Stimulated activated naive CD8-positive, alpha-beta T cell treated with anti-CD3 and anti-CD28 coated beads, Interleukin-15, amount 100 ng/mL, for 72 hours (primary cell): Measurements from ENCODE around the gene PROX1.

ENCODE experiments used
- ATAC-seq: fragments of 150-1000 bp; cut with Tn5 transposase; 2 replicates; pipeline ENCODE4 v1.10.0; 2021; ENCODE audit warnings: mild to moderate bottlenecking, moderate library complexity
- DNase-seq, 2 donors: peaks; one replicate each; pipeline ENCODE4 v3.0.0; 2021 to 2022
- H3K27ac Mint-ChIP-seq, 2 donors: one replicate each; pipeline ENCODE4 v1.8.0; 2022; ENCODE audit warnings: mild to moderate bottlenecking in 2 of 2, mixed read lengths in 2 of 2, moderate library complexity in 2 of 2
- H3K27me3 Mint-ChIP-seq: one replicate; pipeline ENCODE4 v1.8.0; 2022; ENCODE audit warnings: mixed read lengths
- H3K4me1 Mint-ChIP-seq: one replicate; pipeline ENCODE4 v1.8.0; 2022; ENCODE audit warnings: mild to moderate bottlenecking, mixed read lengths
- H3K4me3 Mint-ChIP-seq, 2 donors: one replicate each; pipeline ENCODE4 v1.8.0; 2022; ENCODE audit warnings: mild to moderate bottlenecking in 2 of 2, mixed read lengths in 2 of 2, moderate library complexity in 1 of 2
- H3K9me3 Mint-ChIP-seq, 2 donors: one replicate each; pipeline ENCODE4 v1.8.0; 2022; ENCODE audit warnings: mixed read lengths in 2 of 2

Gene PROX1

DNA sequence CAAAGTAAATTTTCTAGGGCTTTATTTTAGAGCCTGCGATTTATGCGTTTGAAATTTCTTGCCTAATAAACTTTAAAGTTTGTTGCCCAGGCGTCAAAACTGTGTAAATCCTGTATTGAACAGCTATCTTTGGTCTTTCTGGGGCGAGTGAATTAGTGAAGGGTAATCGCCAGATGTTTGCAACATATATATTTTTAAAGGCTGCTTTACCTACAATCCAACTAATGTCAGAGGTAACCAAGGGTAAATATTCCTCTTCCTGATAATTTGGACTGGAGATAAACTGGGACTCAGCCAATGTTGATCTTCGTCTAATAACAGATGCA is 885 bp upstream of the PROX1 start:
- H3K4me1 Mint-ChIP-seq, result peaks cover 43% of the 10 kb centered on the region
- H3K27me3 Mint-ChIP-seq, result peaks cover 100% of the 10 kb centered on the region
- no peaks in the 10 kb centered on the region for H3K9me3 Mint-ChIP-seq
- ATAC-seq (no peak), DNase-seq (no peak)
- H3K27ac Mint-ChIP-seq, result no peak overlapping the region
- H3K4me3 Mint-ChIP-seq, result peak overlapping the region; percentile 87 to 90

DNA sequence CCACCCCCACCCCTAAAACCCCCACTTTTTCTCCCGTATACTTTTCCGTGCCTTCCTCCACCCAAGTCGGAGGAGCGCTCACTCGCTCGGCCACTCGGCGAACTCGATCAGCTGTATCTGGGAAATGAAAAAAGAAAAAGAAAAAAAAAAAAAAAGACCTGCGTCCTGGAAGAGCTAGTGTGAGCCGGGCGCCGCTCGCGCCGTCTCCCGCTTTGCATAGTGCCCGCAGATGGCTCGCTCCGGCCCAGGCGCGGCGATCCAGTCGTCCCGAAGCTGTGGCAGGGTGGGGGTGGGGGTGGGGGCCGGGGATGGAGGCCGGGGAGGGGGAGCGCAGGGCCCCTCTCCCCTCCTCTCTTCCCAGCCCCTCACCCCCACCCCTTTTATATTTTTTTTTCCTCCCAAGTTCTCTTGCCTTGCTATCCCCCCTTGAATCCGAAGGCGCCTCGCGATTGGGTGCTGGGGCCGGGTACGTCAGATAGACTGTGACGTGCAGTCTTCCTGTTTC is 299 bp upstream of the PROX1 start:
- Mint-ChIP-seq H3K27ac (peak overlapping the region; percentile 73 to 87), H3K9me3 (no peaks in the 10 kb centered on the region), H3K27me3 (peaks cover 97% of the 10 kb centered on the region), H3K4me1 (peaks cover 43% of the 10 kb centered on the region), H3K4me3 (peak overlapping the region; percentile 87 to 90)
- DNase-seq (no peak), ATAC-seq (peak; percentile 17)

DNA sequence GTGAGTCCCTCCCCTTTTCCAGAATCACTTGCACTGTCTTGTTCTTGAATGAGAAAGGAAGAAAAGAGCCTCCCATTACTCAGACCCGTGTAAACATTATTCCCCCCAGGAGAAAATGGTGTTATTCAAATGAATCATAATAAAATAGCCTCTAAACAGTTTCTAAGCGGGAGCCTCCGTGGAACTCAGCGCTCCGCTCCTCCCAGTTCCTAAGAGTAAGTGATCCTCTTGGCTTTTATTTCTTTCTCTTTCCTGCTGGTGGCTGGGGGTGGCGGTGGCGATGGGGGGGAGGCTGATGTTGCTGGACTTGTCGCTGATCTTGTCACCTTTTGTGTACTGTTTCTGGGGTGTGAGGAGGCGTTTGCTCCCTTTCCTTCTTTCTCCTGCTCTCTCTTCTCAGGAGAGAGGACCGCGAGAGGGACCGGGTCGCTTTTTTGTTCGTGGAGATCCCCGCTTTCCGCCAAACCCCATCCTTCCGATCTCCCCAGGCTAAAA is 781 bp downstream of the PROX1 start:
- H3K4me1 Mint-ChIP-seq, result peaks cover 43% of the 10 kb centered on the region
- H3K9me3 Mint-ChIP-seq, result no peaks in the 10 kb centered on the region
- DNase-seq (no peak), ATAC-seq (no peak)
- H3K27ac Mint-ChIP-seq, result peak overlapping the region; percentile 50 to 85
- H3K27me3 Mint-ChIP-seq, result peaks cover 94% of the 10 kb centered on the region
- H3K4me3 Mint-ChIP-seq, result peak overlapping the region; percentile 87 to 90

DNA sequence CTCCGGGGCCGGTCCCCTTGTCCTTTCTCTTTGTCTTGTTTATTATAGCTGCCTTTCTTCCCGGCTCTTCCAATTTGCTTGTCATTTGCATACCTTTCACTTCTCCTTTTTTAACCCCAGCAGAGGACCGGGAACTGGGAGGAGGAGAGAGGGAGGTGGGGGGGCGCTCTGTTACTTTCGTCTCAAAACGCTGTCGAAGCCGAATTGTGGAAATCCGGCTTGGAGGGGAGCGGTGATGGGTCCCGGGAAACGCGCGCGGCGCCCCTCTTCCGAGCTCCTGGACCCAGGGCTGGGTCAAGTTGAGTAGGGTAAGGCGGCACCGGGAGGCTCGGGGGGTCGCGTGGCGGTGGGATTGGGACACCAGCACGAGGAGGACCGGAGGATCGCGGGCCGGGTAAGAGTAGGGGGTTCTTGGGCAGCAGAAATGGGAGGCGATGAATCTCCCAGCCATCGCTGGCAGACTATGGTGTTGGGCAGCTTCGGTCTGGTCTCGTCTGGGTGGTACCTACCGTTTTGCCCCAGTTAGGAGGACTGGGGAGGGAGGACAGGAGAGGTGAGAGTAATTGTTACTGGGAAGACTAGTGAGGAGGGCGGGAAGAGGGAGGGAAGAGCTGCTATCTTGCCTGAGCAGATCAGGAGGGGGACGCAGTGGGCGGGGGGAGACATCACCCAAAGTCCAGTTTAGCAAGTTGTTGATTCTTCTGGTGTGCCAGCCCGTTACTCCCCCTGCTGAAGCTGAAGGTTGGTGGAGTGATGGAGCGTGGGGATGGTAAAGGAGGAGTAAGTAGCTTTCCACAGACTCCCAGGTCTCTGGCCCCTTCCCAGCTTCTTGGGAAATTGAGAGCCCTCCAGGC is 1.5 kb downstream of the PROX1 start:
- DNase-seq, result no peak
- ATAC-seq, result no peak
- Mint-ChIP-seq H3K4me3 (peak overlapping the region; percentile 87 to 90), H3K4me1 (peaks cover 43% of the 10 kb centered on the region), H3K27ac (peak overlapping the region; percentile 50 to 85), H3K9me3 (no peaks in the 10 kb centered on the region), H3K27me3 (peaks cover 94% of the 10 kb centered on the region)

DNA sequence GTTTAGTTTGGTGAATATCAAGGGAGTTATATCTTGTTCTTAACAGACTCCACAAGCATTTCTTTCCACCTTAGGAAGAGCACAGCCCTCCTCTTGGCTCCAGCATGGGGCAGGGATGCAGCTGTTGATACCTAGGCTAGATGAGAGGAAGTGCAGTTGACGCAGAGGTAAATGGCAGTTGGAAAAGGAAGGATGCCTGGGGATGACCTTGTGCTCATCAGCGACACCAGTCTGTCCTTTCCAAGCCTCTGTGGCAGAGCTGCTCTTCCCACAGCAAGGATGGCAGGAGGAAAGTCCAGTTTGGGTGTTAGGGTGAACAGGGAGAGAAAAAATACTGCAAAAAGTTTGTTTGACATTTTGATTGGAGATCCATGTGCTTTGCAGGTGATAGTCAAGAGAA is 6.2 kb downstream of the PROX1 start:
- peaks cover 64% of the 10 kb centered on the region for H3K27me3 Mint-ChIP-seq
- no peak overlapping the region for H3K4me3 Mint-ChIP-seq
- H3K9me3 Mint-ChIP-seq, result peaks cover 0 to 14% of the 10 kb centered on the region in 2 donors
- no peak for ATAC-seq
- H3K4me1 Mint-ChIP-seq, result peaks cover 9% of the 10 kb centered on the region
- H3K27ac Mint-ChIP-seq, result peak overlapping the region in 1 of 2 donors; percentile 57
- no peak for DNase-seq

DNA sequence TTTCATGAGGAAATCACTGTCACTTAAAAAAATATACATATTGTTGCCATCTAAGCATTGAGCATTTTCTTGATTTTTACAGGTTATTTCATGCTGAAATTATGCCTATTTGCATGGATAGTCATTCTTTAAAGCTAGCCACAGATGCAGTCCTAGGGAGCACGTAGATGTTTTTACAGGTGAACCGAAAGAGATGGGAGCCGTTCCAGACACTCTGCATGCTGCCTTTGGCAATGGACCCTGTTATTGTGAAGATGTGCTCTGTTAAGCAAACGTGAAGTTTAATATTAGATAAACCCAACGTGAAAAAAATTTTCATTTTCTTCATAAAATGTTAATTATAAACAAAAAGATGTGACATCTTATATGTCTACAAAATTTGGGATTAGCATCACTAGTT is 7.1 kb downstream of the PROX1 start:
- Mint-ChIP-seq H3K4me1 (no peaks in the 10 kb centered on the region), H3K27me3 (peaks cover 54% of the 10 kb centered on the region), H3K9me3 (peaks cover 0 to 14% of the 10 kb centered on the region in 2 donors), H3K4me3 (no peak overlapping the region), H3K27ac (no peak overlapping the region)
- no peak for DNase-seq
- ATAC-seq, result no peak

DNA sequence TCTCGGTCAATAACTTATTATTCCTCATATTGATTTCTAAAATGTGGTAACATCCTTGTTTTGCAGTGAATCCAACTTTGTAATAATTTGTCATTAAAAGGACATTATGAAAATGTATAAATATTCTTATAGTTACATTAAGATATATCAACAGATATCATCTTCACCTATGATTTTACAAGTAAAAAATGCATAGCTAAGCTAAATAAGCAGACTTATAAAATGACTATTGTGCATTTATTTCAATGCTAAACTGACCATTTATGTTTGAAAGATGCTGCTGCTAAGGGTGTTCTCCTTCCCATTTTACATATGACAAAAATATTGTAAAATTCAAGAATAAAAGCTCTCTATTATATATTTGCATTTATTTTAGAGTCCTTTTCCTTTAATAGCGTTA is 7.8 kb downstream of the PROX1 start:
- ATAC-seq (no peak), DNase-seq (no peak)
- Mint-ChIP-seq H3K9me3 (peaks cover 0 to 14% of the 10 kb centered on the region in 2 donors), H3K27ac (no peak overlapping the region), H3K27me3 (peaks cover 47% of the 10 kb centered on the region), H3K4me1 (no peaks in the 10 kb centered on the region), H3K4me3 (no peak overlapping the region)

DNA sequence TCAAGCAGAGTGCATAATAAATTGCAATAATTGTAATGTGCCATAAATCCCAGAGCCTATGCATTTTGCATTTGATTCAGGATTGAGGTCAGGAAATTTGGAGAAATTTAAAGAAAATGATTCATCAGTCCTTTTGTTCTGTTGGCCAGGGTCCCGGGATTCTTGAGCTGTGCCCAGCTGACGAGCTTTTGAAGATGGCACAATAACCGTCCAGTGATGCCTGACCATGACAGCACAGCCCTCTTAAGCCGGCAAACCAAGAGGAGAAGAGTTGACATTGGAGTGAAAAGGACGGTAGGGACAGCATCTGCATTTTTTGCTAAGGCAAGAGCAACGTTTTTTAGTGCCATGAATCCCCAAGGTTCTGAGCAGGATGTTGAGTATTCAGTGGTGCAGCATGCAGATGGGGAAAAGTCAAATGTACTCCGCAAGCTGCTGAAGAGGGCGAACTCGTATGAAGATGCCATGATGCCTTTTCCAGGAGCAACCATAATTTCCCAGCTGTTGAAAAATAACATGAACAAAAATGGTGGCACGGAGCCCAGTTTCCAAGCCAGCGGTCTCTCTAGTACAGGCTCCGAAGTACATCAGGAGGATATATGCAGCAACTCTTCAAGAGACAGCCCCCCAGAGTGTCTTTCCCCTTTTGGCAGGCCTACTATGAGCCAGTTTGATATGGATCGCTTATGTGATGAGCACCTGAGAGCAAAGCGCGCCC is 8.7 kb downstream of the PROX1 start:
- H3K27me3 Mint-ChIP-seq, result peaks cover 38% of the 10 kb centered on the region
- no peak overlapping the region for H3K27ac Mint-ChIP-seq
- H3K4me3 Mint-ChIP-seq, result no peak overlapping the region
- no peak for DNase-seq
- H3K9me3 Mint-ChIP-seq, result peaks cover 0 to 14% of the 10 kb centered on the region in 2 donors
- H3K4me1 Mint-ChIP-seq, result no peaks in the 10 kb centered on the region
- ATAC-seq, result no peak

DNA sequence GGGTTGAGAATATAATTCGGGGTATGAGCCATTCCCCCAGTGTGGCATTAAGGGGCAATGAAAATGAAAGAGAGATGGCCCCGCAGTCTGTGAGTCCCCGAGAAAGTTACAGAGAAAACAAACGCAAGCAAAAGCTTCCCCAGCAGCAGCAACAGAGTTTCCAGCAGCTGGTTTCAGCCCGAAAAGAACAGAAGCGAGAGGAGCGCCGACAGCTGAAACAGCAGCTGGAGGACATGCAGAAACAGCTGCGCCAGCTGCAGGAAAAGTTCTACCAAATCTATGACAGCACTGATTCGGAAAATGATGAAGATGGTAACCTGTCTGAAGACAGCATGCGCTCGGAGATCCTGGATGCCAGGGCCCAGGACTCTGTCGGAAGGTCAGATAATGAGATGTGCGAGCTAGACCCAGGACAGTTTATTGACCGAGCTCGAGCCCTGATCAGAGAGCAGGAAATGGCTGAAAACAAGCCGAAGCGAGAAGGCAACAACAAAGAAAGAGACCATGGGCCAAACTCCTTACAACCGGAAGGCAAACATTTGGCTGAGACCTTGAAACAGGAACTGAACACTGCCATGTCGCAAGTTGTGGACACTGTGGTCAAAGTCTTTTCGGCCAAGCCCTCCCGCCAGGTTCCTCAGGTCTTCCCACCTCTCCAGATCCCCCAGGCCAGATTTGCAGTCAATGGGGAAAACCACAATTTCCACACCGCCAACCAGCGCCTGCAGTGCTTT is 9.4 kb downstream of the PROX1 start:
- Mint-ChIP-seq H3K27me3 (peaks cover 35% of the 10 kb centered on the region), H3K4me1 (no peaks in the 10 kb centered on the region), H3K27ac (no peak overlapping the region), H3K4me3 (no peak overlapping the region), H3K9me3 (peaks cover 0 to 14% of the 10 kb centered on the region in 2 donors)
- ATAC-seq (no peak), DNase-seq (no peak)

DNA sequence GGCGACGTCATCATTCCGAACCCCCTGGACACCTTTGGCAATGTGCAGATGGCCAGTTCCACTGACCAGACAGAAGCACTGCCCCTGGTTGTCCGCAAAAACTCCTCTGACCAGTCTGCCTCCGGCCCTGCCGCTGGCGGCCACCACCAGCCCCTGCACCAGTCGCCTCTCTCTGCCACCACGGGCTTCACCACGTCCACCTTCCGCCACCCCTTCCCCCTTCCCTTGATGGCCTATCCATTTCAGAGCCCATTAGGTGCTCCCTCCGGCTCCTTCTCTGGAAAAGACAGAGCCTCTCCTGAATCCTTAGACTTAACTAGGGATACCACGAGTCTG is 10.0 kb downstream of the PROX1 start:
- Mint-ChIP-seq H3K4me3 (no peak overlapping the region), H3K9me3 (peaks cover 0 to 14% of the 10 kb centered on the region in 2 donors), H3K27ac (no peak overlapping the region), H3K4me1 (no peaks in the 10 kb centered on the region), H3K27me3 (peaks cover 35% of the 10 kb centered on the region)
- DNase-seq (no peak), ATAC-seq (no peak)

DNA sequence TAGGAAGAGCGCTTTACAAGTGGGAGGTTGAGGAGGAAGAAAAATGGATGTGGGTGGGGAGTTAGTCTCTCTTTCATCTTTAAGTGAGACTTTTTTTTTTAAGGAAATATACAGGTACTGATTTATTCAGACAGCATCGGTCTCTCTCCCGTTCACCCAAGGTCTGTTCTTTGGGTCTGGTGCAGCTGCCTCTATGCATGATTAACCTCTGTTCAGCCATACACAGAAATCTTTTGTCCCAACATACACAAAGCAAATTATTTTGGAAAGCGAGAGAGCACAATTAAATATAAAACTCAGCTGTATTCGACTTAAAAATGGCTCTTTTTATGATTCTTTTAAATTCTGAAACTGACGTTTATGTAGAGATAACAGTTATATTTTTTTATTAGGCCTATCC is 11.0 kb downstream of the PROX1 start:
- Mint-ChIP-seq H3K9me3 (peaks cover 0 to 14% of the 10 kb centered on the region in 2 donors), H3K27ac (peak overlapping the region in 1 of 2 donors; percentile 8), H3K27me3 (peaks cover 30% of the 10 kb centered on the region), H3K4me3 (no peak overlapping the region), H3K4me1 (no peaks in the 10 kb centered on the region)
- DNase-seq (no peak), ATAC-seq (no peak)

DNA sequence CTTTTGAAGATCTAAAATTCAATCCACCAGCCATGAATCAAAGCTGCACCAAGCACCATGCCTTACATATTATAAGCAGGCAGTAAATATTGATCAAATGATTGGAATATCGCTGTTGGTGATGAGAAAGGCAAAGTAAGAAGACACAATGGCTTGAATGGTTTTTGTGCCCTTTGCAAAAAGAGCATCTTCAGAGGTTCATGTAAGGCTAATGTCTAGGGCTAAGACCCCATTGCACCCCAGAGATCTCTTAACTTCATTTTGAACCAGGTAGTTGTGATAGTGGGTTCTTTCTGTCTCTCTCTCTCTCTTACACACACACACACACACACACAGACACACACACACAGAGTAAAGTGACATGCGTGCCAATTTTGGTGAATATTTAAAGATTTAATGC is 12.0 kb downstream of the PROX1 start:
- no peak overlapping the region for H3K4me3 Mint-ChIP-seq
- H3K27ac Mint-ChIP-seq, result no peak overlapping the region
- no peaks in the 10 kb centered on the region for H3K4me1 Mint-ChIP-seq
- H3K27me3 Mint-ChIP-seq, result peaks cover 21% of the 10 kb centered on the region
- ATAC-seq, result no peak
- DNase-seq, result no peak
- peaks cover 0 to 14% of the 10 kb centered on the region in 2 donors for H3K9me3 Mint-ChIP-seq

DNA sequence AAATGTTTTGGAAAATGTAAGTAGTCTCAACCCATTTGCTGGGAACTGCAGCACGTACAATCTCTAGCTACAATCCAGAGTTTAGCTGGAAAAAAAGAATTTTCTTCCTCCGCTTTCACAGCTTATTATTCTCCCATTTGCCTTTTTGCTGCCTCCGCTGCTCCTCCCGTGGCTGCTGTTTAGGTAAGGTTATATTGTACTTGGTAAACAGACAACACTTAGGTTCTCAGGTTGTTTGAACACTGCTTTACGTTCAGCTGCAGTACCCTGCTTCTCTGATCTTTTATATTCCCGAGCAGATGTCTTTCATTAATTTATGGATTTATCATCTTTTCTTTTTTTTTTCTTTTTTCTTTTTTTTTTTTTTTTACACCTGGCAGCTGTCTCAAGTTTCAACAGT is 14.3 kb downstream of the PROX1 start:
- no peak overlapping the region for H3K27ac Mint-ChIP-seq
- DNase-seq, result no peak

DNA sequence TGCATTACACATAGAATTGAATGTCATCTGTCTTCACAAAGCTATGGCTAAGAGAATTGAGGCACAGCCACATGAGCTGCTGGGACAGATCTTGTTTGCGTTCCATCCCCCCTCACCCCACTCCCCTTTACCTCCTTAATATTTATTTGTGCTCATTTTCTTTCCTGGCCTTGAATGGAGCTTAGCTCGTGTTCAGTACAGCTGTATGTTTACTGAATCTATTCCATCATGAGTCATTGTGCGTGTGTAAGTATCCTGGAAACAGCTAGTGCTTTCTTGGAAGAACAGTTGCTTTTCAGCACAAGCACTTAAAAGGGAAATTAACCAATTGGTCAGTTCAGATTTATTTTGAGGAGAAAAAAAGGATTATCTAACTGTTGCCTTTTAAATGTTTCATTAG is 14.7 kb downstream of the PROX1 start:
- Mint-ChIP-seq H3K27me3 (peaks cover 23% of the 10 kb centered on the region), H3K4me3 (no peak overlapping the region), H3K27ac (no peak overlapping the region), H3K4me1 (no peaks in the 10 kb centered on the region), H3K9me3 (peaks cover 0 to 6% of the 10 kb centered on the region in 2 donors)
- DNase-seq (no peak), ATAC-seq (no peak)

More for the DNA sequence above, 14.3 kb downstream of the PROX1 start:
- Mint-ChIP-seq H3K4me3 (no peak overlapping the region), H3K27me3 (peaks cover 27% of the 10 kb centered on the region), H3K9me3 (peaks cover 0 to 10% of the 10 kb centered on the region in 2 donors), H3K4me1 (no peaks in the 10 kb centered on the region)
- no peak for ATAC-seq

DNA sequence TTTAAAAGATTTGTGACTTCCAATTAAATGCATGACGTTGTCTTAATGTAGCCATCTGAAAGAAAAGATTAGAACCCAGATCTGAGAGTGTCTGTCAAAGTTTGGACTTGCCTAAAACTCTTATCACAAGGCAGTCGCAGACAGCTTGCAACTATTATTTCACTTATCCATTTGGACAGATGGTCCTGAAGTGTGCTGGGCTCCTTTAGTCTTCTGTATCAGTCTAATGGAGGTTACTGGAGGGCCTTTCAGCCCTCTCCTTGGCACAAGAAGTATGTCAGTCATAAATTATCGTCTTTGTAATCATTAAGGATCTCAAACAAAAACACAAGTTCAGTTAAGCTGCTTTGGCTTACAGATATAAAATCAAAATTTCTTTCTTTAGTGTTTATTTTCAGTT is 15.5 kb downstream of the PROX1 start:
- no peaks in the 10 kb centered on the region for H3K9me3 Mint-ChIP-seq
- H3K27me3 Mint-ChIP-seq, result peaks cover 25% of the 10 kb centered on the region
- DNase-seq (no peak), ATAC-seq (no peak)
- no peak overlapping the region for H3K4me3 Mint-ChIP-seq
- no peaks in the 10 kb centered on the region for H3K4me1 Mint-ChIP-seq
- H3K27ac Mint-ChIP-seq, result no peak overlapping the region
